ENCODE results near the gene RABL3. TPM values are rescaled to one million over a fixed set of nuclear protein-coding genes. Genes with fewer than 3 reads are reported as not detected.
"Not testable (repeated sequence)": the region's sequence is repeated elsewhere in the genome, so short reads cannot be mapped to it uniquely, and the experiment has no call there.

RABL3 gene
- total RNA-seq, 1 experiment from 2014 or later: 14.6 TPM

DNA sequence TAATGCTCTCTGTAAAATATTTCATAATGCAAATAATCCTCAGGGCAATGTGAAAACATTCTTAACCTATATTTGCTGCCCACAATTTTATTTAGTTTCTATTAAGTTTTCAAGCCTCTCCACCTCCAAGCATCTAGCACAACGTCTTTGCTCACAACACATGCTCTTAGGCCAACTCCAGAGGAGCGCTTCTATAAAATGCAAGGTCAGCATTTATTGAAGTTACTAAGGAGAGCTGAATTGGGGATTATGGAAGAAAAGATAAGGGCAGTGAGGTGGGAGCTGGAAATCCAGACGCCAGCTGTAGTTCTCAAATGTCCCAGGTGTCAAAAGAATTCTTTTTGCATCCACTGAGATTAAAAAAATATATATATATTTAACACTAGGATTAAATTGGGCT, 996 bp downstream of the RABL3 start:
- intact Hi-C loops (cut with micrococcal nuclease; ENCODE audit: unreplicated experiment): no loop called here
- Mint-ChIP-seq H3K9me3 (ENCODE audit: low read depth, unreplicated experiment) (peaks cover 3% of the 10 kb centered on the region), H3K27ac (ENCODE audit: unreplicated experiment) (no peak overlapping the region), H3K4me3 (ENCODE audit: low read depth, unreplicated experiment) (peak overlapping the region; percentile 77), H3K4me1 (ENCODE audit: low read depth, unreplicated experiment) (peaks cover 20% of the 10 kb centered on the region), H3K27me3 (ENCODE audit: unreplicated experiment) (no peaks in the 10 kb centered on the region), H3K36me3 (ENCODE audit: insufficient read depth, unreplicated experiment) (peaks cover 31% of the 10 kb centered on the region)
- TF ChIP-seq, protein P1, sequence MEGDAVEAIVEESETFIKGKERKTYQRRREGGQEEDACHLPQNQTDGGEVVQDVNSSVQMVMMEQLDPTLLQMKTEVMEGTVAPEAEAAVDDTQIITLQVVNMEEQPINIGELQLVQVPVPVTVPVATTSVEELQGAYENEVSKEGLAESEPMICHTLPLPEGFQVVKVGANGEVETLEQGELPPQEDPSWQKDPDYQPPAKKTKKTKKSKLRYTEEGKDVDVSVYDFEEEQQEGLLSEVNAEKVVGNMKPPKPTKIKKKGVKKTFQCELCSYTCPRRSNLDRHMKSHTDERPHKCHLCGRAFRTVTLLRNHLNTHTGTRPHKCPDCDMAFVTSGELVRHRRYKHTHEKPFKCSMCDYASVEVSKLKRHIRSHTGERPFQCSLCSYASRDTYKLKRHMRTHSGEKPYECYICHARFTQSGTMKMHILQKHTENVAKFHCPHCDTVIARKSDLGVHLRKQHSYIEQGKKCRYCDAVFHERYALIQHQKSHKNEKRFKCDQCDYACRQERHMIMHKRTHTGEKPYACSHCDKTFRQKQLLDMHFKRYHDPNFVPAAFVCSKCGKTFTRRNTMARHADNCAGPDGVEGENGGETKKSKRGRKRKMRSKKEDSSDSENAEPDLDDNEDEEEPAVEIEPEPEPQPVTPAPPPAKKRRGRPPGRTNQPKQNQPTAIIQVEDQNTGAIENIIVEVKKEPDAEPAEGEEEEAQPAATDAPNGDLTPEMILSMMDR (IDR thresholded peaks at IDR 0.05; ENCODE audit: unreplicated experiment): no peak
- CTCF ChIA-PET: no interaction called here
- no peak for DNase-seq
- no TSS peak for BruUV-seq (replicated peaks)

DNA sequence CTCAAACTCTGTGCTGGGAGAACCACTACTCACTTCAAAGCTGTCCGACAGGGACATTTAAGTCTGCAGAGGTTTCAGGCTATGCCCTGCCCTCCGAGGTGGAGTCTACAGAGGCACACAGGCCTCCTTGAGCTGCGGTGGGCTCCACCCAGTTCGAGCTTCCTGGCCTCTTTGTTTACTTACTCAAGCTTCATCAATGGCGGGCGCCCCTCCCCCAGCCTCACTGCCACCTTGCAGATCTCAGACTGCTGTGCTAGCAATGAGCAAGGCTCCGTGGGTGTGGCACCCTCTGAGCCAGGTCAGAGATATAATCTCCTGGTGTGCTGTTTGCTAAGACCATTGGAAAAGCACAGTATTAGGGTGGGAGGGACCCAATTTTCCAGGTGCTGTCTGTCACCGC, 4.3 kb downstream of the RABL3 start:
- CTCF ChIA-PET; intact Hi-C loops (cut with micrococcal nuclease; ENCODE audit: unreplicated experiment); DNase-seq; H3K9me3 Mint-ChIP-seq (ENCODE audit: low read depth, unreplicated experiment); H3K4me3 Mint-ChIP-seq (ENCODE audit: low read depth, unreplicated experiment); BruUV-seq (replicated peaks); H3K27ac Mint-ChIP-seq (ENCODE audit: unreplicated experiment); H3K27me3 Mint-ChIP-seq (ENCODE audit: unreplicated experiment); H3K4me1 Mint-ChIP-seq (ENCODE audit: low read depth, unreplicated experiment): not testable (repeated sequence)
- peaks cover 14% of the 10 kb centered on the region for H3K36me3 Mint-ChIP-seq (ENCODE audit: insufficient read depth, unreplicated experiment)

DNA sequence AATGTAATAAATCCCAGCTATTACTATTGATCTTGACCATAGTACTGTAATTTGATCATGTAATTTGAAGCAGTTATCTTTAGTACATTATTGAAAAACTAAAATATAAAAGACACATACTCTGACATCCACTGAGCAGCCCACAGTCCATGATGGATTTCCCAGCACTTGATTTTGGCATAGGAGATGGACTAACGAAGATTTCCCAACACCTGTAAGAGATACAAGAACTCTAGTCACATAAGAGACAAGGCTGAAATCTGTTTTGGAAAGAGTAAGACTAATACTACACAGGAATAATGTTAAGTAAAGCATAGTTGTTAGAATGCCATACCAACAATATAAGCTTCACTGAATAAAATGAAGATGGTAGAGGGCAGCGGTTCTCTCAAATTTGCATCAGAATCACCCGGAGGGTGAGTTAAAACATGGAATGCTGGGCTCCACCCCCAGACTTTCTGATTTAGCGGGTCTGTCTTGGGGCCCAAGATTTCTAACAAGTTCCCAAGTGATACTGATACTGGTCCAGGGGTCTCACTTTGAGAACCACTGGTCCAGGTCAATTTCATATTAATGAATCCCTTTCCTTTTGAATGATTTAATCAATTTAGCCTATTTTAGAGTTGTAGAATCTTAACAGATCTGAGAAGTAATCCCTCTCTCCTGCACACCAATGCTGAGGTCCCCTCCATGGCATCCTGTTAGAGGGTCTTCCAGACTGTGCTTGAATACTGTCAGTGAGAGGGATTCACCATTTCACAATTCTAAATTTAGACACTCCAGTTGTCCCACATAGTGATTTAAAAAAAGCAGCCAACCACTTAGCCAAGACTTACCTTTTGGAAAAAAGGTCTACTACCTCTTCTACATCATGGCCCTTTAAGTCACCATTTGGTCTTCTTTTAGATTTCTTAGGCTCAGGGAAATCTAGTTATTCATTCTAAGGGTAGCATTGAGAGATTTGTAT, 11.5 kb downstream of the RABL3 start:
- H3K27me3 Mint-ChIP-seq (ENCODE audit: unreplicated experiment): no peaks in the 10 kb centered on the region
- no peak overlapping the region for H3K4me3 Mint-ChIP-seq (ENCODE audit: low read depth, unreplicated experiment)
- DNase-seq: no peak
- BruUV-seq (replicated peaks): no TSS peak
- no peaks in the 10 kb centered on the region for H3K4me1 Mint-ChIP-seq (ENCODE audit: low read depth, unreplicated experiment)
- TF ChIP-seq, protein P1 (IDR thresholded peaks at IDR 0.05; ENCODE audit: unreplicated experiment): no peak
- no peak overlapping the region for H3K27ac Mint-ChIP-seq (ENCODE audit: unreplicated experiment)
- H3K36me3 Mint-ChIP-seq (ENCODE audit: insufficient read depth, unreplicated experiment): no peaks in the 10 kb centered on the region
- peaks cover 5% of the 10 kb centered on the region for H3K9me3 Mint-ChIP-seq (ENCODE audit: low read depth, unreplicated experiment)
- intact Hi-C loops (cut with micrococcal nuclease; ENCODE audit: unreplicated experiment): no loop called here
- CTCF ChIA-PET: interaction anchor here (0.5 kb wide), 1 partner anchor 11 kb away, joined by 3 read pairs; the partner anchor contains the start of genes GTF2E1 and RABL3

DNA sequence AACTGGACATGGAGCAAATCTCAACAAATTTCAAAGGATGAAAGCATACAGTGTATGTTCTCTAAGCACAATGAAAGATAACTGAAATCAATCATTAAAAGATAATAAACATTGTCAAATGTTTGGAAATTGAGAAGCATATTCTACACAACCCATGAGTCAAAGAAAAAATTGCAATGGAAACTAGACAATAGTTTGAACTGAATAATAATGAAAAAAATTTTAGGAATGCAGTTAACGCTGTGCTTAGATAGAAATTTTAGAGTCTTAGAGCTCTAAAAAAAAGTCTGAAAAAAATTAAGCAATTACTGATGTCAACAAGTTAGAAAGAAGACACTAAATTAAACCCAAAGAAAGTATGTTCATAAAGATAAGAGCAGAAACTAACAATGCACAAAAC, 15.5 kb downstream of the RABL3 start:
- H3K27me3 Mint-ChIP-seq (ENCODE audit: unreplicated experiment): no peaks in the 10 kb centered on the region
- TF ChIP-seq, protein P1 (IDR thresholded peaks at IDR 0.05; ENCODE audit: unreplicated experiment): no peak
- no peaks in the 10 kb centered on the region for H3K9me3 Mint-ChIP-seq (ENCODE audit: low read depth, unreplicated experiment)
- CTCF ChIA-PET: no interaction called here
- no peak overlapping the region for H3K4me3 Mint-ChIP-seq (ENCODE audit: low read depth, unreplicated experiment)
- no peak for DNase-seq
- BruUV-seq (replicated peaks): no TSS peak
- no peaks in the 10 kb centered on the region for H3K4me1 Mint-ChIP-seq (ENCODE audit: low read depth, unreplicated experiment)
- no peak overlapping the region for H3K27ac Mint-ChIP-seq (ENCODE audit: unreplicated experiment)
- no peaks in the 10 kb centered on the region for H3K36me3 Mint-ChIP-seq (ENCODE audit: insufficient read depth, unreplicated experiment)
- intact Hi-C loops (cut with micrococcal nuclease; ENCODE audit: unreplicated experiment): no loop called here

DNA sequence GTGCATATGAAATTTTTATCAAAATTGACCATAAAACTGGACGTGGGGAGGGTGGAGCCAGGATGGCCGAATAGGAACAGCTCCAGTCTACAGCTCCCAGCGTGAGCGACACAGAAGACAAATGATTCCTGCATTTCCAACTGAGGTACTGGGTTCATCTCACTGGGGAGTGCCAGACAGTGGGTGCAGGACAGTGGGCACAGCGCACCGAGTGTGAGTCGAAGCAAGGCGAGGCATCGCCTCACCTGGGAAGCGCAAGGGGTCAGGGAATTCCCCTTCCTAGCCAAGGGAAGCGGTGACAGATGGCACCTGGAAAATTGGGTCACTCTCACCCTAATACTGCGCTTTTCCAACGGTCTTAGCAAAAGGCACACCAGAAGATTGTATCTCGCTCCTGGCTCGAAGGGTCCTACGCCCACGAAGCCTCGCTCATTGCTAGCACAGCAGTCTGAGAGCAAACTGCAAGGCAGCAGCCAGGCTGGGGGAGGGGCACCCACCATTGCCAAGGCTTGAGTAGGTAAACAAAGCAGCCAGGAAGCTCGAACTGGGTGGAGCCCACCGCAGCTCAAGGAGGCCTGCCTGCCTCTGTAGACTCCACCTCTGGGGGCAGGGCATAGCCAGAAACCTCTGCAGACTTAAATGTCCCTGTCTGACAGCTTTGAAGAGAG, 23.0 kb downstream of the RABL3 start:
- intact Hi-C loops (cut with micrococcal nuclease; ENCODE audit: unreplicated experiment); H3K27ac Mint-ChIP-seq (ENCODE audit: unreplicated experiment); H3K36me3 Mint-ChIP-seq (ENCODE audit: insufficient read depth, unreplicated experiment); H3K9me3 Mint-ChIP-seq (ENCODE audit: low read depth, unreplicated experiment); H3K4me1 Mint-ChIP-seq (ENCODE audit: low read depth, unreplicated experiment); BruUV-seq (replicated peaks); H3K27me3 Mint-ChIP-seq (ENCODE audit: unreplicated experiment): not testable (repeated sequence)
- peak overlapping the region; percentile 73 for H3K4me3 Mint-ChIP-seq (ENCODE audit: low read depth, unreplicated experiment)
- CTCF ChIA-PET: interaction anchor here (0.9 to 2.3 kb wide), 2 partner anchors 37 to 76 kb away, joined by 3 to 5 read pairs; partner anchors contain the start of gene HGD
- DNase-seq: peak; percentile 81

Data from Calu3 (cell line).